H9 (cell line): ENCODE data around the gene ADAD2. TPM values are rescaled to one million over a fixed set of nuclear protein-coding genes. Genes with fewer than 3 reads are reported as not detected.

Source experiments
- DNase-seq: peaks from one replicate; pipeline ENCODE4 v3.0.0-alpha.2; 2017
- H2AFZ ChIP-seq: one replicate; pipeline ENCODE4 v1.6.1; 2013; ENCODE audit warnings: mild to moderate bottlenecking, low read length, control low read depth, moderate library complexity
- H2AK5ac ChIP-seq: 2 replicates; pipeline ENCODE4 v1.6.1; 2013; ENCODE audit warnings: low read length, control low read depth, mixed read lengths; ENCODE audit not compliant: insufficient read length
- H2BK120ac ChIP-seq: one replicate; pipeline ENCODE4 v1.6.1; 2013; ENCODE audit warnings: low read depth, mild to moderate bottlenecking, low read length, control low read depth, inconsistent platforms; ENCODE audit not compliant: poor library complexity, severe bottlenecking
- H2BK12ac ChIP-seq: 2 replicates; pipeline ENCODE4 v1.6.1; 2013; ENCODE audit warnings: low read length, control low read depth, mixed read lengths, low read depth; ENCODE audit not compliant: insufficient read length
- H2BK15ac ChIP-seq: 2 replicates; pipeline ENCODE4 v1.6.1; 2013; ENCODE audit warnings: low read depth, low read length, control low read depth
- H2BK20ac ChIP-seq: one replicate; pipeline ENCODE4 v1.6.1; 2013; ENCODE audit warnings: low read depth, mild to moderate bottlenecking, low read length, control low read depth, inconsistent platforms; ENCODE audit not compliant: poor library complexity, severe bottlenecking
- H2BK5ac ChIP-seq: 2 replicates; pipeline ENCODE4 v1.6.1; 2013; ENCODE audit warnings: low read length, control low read depth, mixed read lengths; ENCODE audit not compliant: insufficient read length
- H3K14ac ChIP-seq: 2 replicates; pipeline ENCODE4 v1.6.1; 2013; ENCODE audit warnings: low read length, control low read depth; ENCODE audit not compliant: insufficient read depth
- H3K18ac ChIP-seq: 2 replicates; pipeline ENCODE4 v1.6.1; 2013; ENCODE audit warnings: low read depth, mild to moderate bottlenecking, mixed read lengths, low read length, control low read depth; ENCODE audit not compliant: insufficient read length
- H3K23ac ChIP-seq: 2 replicates; pipeline ENCODE4 v1.6.1; 2013; ENCODE audit warnings: low read length, control low read depth, mixed read lengths, low read depth; ENCODE audit not compliant: insufficient read length
- H3K23me2 ChIP-seq: 2 replicates; pipeline ENCODE4 v1.6.1; 2013; ENCODE audit warnings: low read depth, mild to moderate bottlenecking, mixed read lengths, low read length, control low read depth; ENCODE audit not compliant: insufficient read length, poor library complexity, severe bottlenecking
- H3K27ac ChIP-seq: 2 replicates; pipeline ENCODE4 v1.5.1; 2013; ENCODE audit warnings: low read length, control low read depth, mixed read lengths, low read depth; ENCODE audit not compliant: insufficient read length
- H3K27me3 ChIP-seq: 2 replicates; pipeline ENCODE4 v1.6.1; 2013; ENCODE audit warnings: low read length, control low read depth, inconsistent platforms; ENCODE audit not compliant: insufficient read depth
- H3K4ac ChIP-seq: 2 replicates; pipeline ENCODE4 v1.6.1; 2013; ENCODE audit warnings: low read depth, mild to moderate bottlenecking, control low read depth, inconsistent platforms, low read length, moderate library complexity
- H3K4me1 ChIP-seq: 2 replicates; pipeline ENCODE4 v1.6.1; 2013; ENCODE audit warnings: low read length, control low read depth, inconsistent platforms; ENCODE audit not compliant: insufficient read depth
- H3K4me2 ChIP-seq: 2 replicates; pipeline ENCODE4 v1.6.1; 2013; ENCODE audit warnings: low read length, control low read depth, mixed read lengths; ENCODE audit not compliant: insufficient read length, insufficient read depth
- H3K56ac ChIP-seq: 2 replicates; pipeline ENCODE4 v1.6.1; 2013; ENCODE audit warnings: low read depth, mild to moderate bottlenecking, mixed read lengths, low read length, control low read depth; ENCODE audit not compliant: insufficient read length
- H3K79me1 ChIP-seq: 2 replicates; pipeline ENCODE4 v1.6.1; 2013; ENCODE audit warnings: low read depth, mild to moderate bottlenecking, moderate library complexity, low read length, control low read depth, inconsistent platforms; ENCODE audit not compliant: insufficient read depth, poor library complexity, severe bottlenecking
- H3K79me2 ChIP-seq: 2 replicates; pipeline ENCODE4 v1.6.1; 2013; ENCODE audit warnings: low read length, control low read depth, inconsistent platforms; ENCODE audit not compliant: insufficient read depth
- H3K9ac ChIP-seq: 2 replicates; pipeline ENCODE4 v1.6.1; 2013; ENCODE audit warnings: low read length, control low read depth, mixed read lengths; ENCODE audit not compliant: insufficient read length; ENCODE audit errors: extremely low read depth
- H3K9me3 ChIP-seq: one replicate; pipeline ENCODE4 v1.6.1; 2013; ENCODE audit warnings: low read depth, low read length, inconsistent platforms; ENCODE audit not compliant: control insufficient read depth
- H3T11ph ChIP-seq: one replicate; pipeline ENCODE4 v1.6.1; 2013; ENCODE audit warnings: mild to moderate bottlenecking, low read length, control low read depth, inconsistent platforms
- H4K20me1 ChIP-seq: one replicate; pipeline ENCODE4 v1.6.1; 2013; ENCODE audit not compliant: control insufficient read depth, insufficient read length, insufficient read depth
- H4K5ac ChIP-seq: 2 replicates; pipeline ENCODE4 v1.6.1; 2013; ENCODE audit warnings: low read depth, mild to moderate bottlenecking, mixed read lengths, low read length, control low read depth; ENCODE audit not compliant: insufficient read length
- H4K8ac ChIP-seq: replicated peaks from 2 replicates; pipeline ENCODE4 v1.6.1; 2013; ENCODE audit warnings: low read length, control low read depth, mixed read lengths, low read depth; ENCODE audit not compliant: insufficient read length
- H4K91ac ChIP-seq: 2 replicates; pipeline ENCODE4 v1.6.1; 2013; ENCODE audit warnings: low read depth, mild to moderate bottlenecking, moderate library complexity, mixed read lengths, low read length, control low read depth; ENCODE audit not compliant: insufficient read length
- H3K27ac Mint-ChIP-seq, 3 experiments: 2 replicates in 2 of 3; 3 replicates in 1 of 3; pipeline ENCODE4 v1.8.0; 2020 to 2021; ENCODE audit warnings: mixed read lengths in 3 of 3, mild to moderate bottlenecking in 1 of 3, moderate library complexity in 1 of 3
- H3K27me3 Mint-ChIP-seq: 2 replicates; pipeline ENCODE4 v1.8.0; 2021; ENCODE audit warnings: low read depth, mild to moderate bottlenecking, moderate library complexity, mixed read lengths
- H3K36me3 Mint-ChIP-seq, 3 experiments: 2 replicates in 2 of 3; 3 replicates in 1 of 3; pipeline ENCODE4 v1.8.0; 2020 to 2021; ENCODE audit warnings: low read depth in 3 of 3, mixed read lengths in 3 of 3; ENCODE audit not compliant: insufficient read depth in 1 of 3
- H3K4me1 Mint-ChIP-seq, 2 experiments: 2 replicates each; pipeline ENCODE4 v1.8.0; 2020; ENCODE audit warnings: mixed read lengths in 2 of 2
- H3K4me3 Mint-ChIP-seq, 2 experiments: 2 replicates in 1 of 2; 3 replicates in 1 of 2; pipeline ENCODE4 v1.8.0; 2020 to 2021; ENCODE audit warnings: mild to moderate bottlenecking in 2 of 2, mixed read lengths in 2 of 2, moderate library complexity in 1 of 2
- H3K9me3 Mint-ChIP-seq, 2 experiments: 2 replicates in 1 of 2; 3 replicates in 1 of 2; pipeline ENCODE4 v1.8.0; 2020; ENCODE audit warnings: mild to moderate bottlenecking in 2 of 2, mixed read lengths in 2 of 2, moderate library complexity in 1 of 2
- CTCF ChIP-seq: fragments of 200-600 bp; sonication (generic); conservative IDR thresholded peaks from 3 replicates; pipeline ENCODE4 v1.8.0; 2021; ENCODE audit warnings: antibody characterized with exemption, mild to moderate bottlenecking
- WGBS: extraction: QIAGEN DNeasy Blood & Tissue Kit; methylation state at CpG from one replicate; pipeline ENCODE4 v1.1.7; 2013; ENCODE audit warnings: missing lambda C conversion rate, low lambda C conversion rate, mixed read lengths; ENCODE audit not compliant: insufficient read length; ENCODE audit errors: extremely low coverage; 5-methylcytosine and 5-hydroxymethylcytosine counted together
- total RNA-seq: library from RNA; stranded (reverse); gene quantifications from 2 replicates; pipeline ENCODE4 v1.2.1, GENCODE V29; 2021

The ADAD2 gene
- total RNA-seq, 1 experiment from 2014 or later = 1.0 TPM

- no peak overlapping the region for H3K14ac ChIP-seq
- no peak overlapping the region for H3K27ac ChIP-seq
- H2BK15ac ChIP-seq = no peak overlapping the region
- no peak overlapping the region for H3K4me2 ChIP-seq
- peaks cover 6 to 28% of the 10 kb centered on the region in 2 experiments; a peak in 3 of 4 replicates for H3K4me1 Mint-ChIP-seq
- H3K23ac ChIP-seq = no peak overlapping the region
- no peak for DNase-seq
- no peak overlapping the region for H4K91ac ChIP-seq
- H3K4me3 Mint-ChIP-seq = no peak overlapping the region
- no peak overlapping the region for H2BK20ac ChIP-seq
- H3T11ph ChIP-seq = no peak overlapping the region
- no peak overlapping the region for H2BK5ac ChIP-seq
- H3K36me3 Mint-ChIP-seq = no peaks in the 10 kb centered on the region
- no peaks in the 10 kb centered on the region for H3K79me2 ChIP-seq
- no peak overlapping the region for H2BK120ac ChIP-seq
- no peak overlapping the region for H3K9ac ChIP-seq
- H3K27ac Mint-ChIP-seq = peak overlapping the region in 1 of 3 experiments; percentile 70; a peak in 1 of 7 replicates
- H4K20me1 ChIP-seq = no peaks in the 10 kb centered on the region
- peaks cover 4% of the 10 kb centered on the region; the same call in 1 of the 2 replicates for H3K27me3 Mint-ChIP-seq
- H2AK5ac ChIP-seq = no peak overlapping the region
- WGBS = no CpG with 5 or more reads among the region's 10 CpGs
- no peaks in the 10 kb centered on the region for H3K9me3 ChIP-seq
- H2AFZ ChIP-seq = no peak overlapping the region
- no peak overlapping the region for H3K18ac ChIP-seq
- no peak overlapping the region for H4K5ac ChIP-seq
- H3K9me3 Mint-ChIP-seq = no peaks in the 10 kb centered on the region; a peak in 1 of 5 replicates
- no peak overlapping the region for H2BK12ac ChIP-seq
- no peaks in the 10 kb centered on the region for H3K79me1 ChIP-seq
- no peaks in the 10 kb centered on the region for H3K27me3 ChIP-seq
- no peak overlapping the region for H3K4ac ChIP-seq
- TF ChIP-seq CTCF = no peak
- no peak overlapping the region for H4K8ac ChIP-seq
- H3K23me2 ChIP-seq = no peaks in the 10 kb centered on the region
- no peak overlapping the region for H3K56ac ChIP-seq
- no peaks in the 10 kb centered on the region; the same call in 1 of the 2 replicates for H3K4me1 ChIP-seq
Observed at GRCh38 chr16:84198401-84198800, 7.4 kb downstream of the ADAD2 start.
